K562 (cell line): ENCODE data around the gene ZMYND15. TPM values are rescaled to one million over a fixed set of nuclear protein-coding genes. Genes with fewer than 3 reads are reported as not detected.
"Not testable (repeated sequence)": the region's sequence is repeated elsewhere in the genome, so short reads cannot be mapped to it uniquely, and the experiment has no call there.

ENCODE experiments used
- ATAC-seq: fragments of 200-7000 bp; cut with Tn5 transposase; 3 replicates; pipeline ENCODE4 v1.9.1; 2020; ENCODE audit warnings: moderate library complexity
- BruUV-seq: library from RNA; stranded (reverse); fragments of 400-500 nt; replicated peaks from 2 replicates; lab custom pipeline; 2021; lab: Mats Ljungman, UMichigan
- CTCF ChIA-PET: fragments of 300-600 bp; formaldehyde crosslinking; extraction: SDS; loops from one replicate; lab custom pipeline; 2021; ENCODE audit warnings: low intra/inter-chr PET ratio; lab: Yijun Ruan, JAX
- POLR2A ChIA-PET: fragments of 300-600, 350-650 bp; sonication (Branson Sonifier 250); formaldehyde crosslinking; extraction: SDS; loops from one replicate; lab custom pipeline; 2021; ENCODE audit warnings: antibody characterized with exemption, inconsistent platforms; lab: Yijun Ruan, JAX
- DNase-seq, 4 experiments: peaks; one replicate each; pipeline versions ENCODE4 v3.0.0 to v3.0.0-alpha.2; 2011 to 2018; ENCODE audit warnings: low spot score in 3 of 4, mixed read lengths in 3 of 4; ENCODE audit errors: extremely low read depth in 1 of 4
- FAIRE-seq: peaks from 2 replicates; lab custom pipeline; 2011; peaks lifted over from hg19 to GRCh38; lab: Jason Lieb, UNC
- H2AFZ ChIP-seq: 2 replicates; pipeline ENCODE4 v1.6.0; 2011; ENCODE audit warnings: low read depth, low read length, control low read depth, inconsistent platforms
- H3K27ac ChIP-seq: fragments of 200-600 bp; 3 replicates; pipeline ENCODE4 v1.8.0; 2011; ENCODE audit warnings: low read depth, mild to moderate bottlenecking, control low read depth, inconsistent platforms, low read length, moderate library complexity, mixed read lengths; ENCODE audit errors: extremely low read depth
- H3K27me3 ChIP-seq, 2 experiments: fragments of 300-600 bp in 1 of 2; 2 replicates in 1 of 2; 3 replicates in 1 of 2; pipeline versions ENCODE4 v1.6.0 to v1.8.0; 2011; ENCODE audit warnings: inconsistent platforms in 2 of 2, low read length in 2 of 2, mild to moderate bottlenecking in 1 of 2, mixed read lengths in 1 of 2, moderate library complexity in 1 of 2; ENCODE audit not compliant: control insufficient read depth in 2 of 2, insufficient read depth in 2 of 2
- H3K36me3 ChIP-seq: fragments of 300-600 bp; 3 replicates; pipeline ENCODE4 v1.8.0; 2011; ENCODE audit warnings: mild to moderate bottlenecking, low read length, inconsistent platforms; ENCODE audit not compliant: control insufficient read depth, insufficient read depth
- H3K4me1 ChIP-seq, 2 experiments: fragments of 200-600 bp in 1 of 2; replicated peaks in 1 of 2; 2 replicates in 1 of 2; 3 replicates in 1 of 2; pipeline versions ENCODE4 v1.5.1 to v1.8.0; 2011; ENCODE audit warnings: inconsistent platforms in 2 of 2, low read length in 2 of 2, mild to moderate bottlenecking in 1 of 2, mixed read lengths in 1 of 2, moderate library complexity in 1 of 2; ENCODE audit not compliant: control insufficient read depth in 2 of 2, insufficient read depth in 2 of 2
- H3K4me2 ChIP-seq: 2 replicates; pipeline ENCODE4 v1.6.1; 2011; ENCODE audit warnings: low read length, control low read depth, inconsistent platforms, mixed read lengths; ENCODE audit not compliant: insufficient read depth
- H3K4me3 ChIP-seq: fragments of 200-600 bp; sonication (generic), shearing (Covaris generic); 2 replicates; pipeline ENCODE4 v1.5.1; 2016; ENCODE audit warnings: control low read depth, inconsistent platforms
- H3K79me2 ChIP-seq: fragments of 200-600 bp; 3 replicates; pipeline ENCODE4 v1.8.0; 2011; ENCODE audit warnings: low read length, inconsistent platforms; ENCODE audit not compliant: control insufficient read depth, insufficient read depth
- H3K9ac ChIP-seq, 2 experiments: 2 replicates each; pipeline versions ENCODE4 v1.6.0 to v1.6.1; 2011; ENCODE audit warnings: low read depth in 2 of 2, low read length in 2 of 2, control low read depth in 1 of 2, inconsistent platforms in 1 of 2, mild to moderate bottlenecking in 1 of 2, mixed read lengths in 1 of 2; ENCODE audit not compliant: insufficient read depth in 1 of 2
- H3K9me1 ChIP-seq: one replicate; pipeline ENCODE4 v1.6.0; 2011; ENCODE audit warnings: inconsistent platforms, mild to moderate bottlenecking, low read length, moderate library complexity; ENCODE audit not compliant: control insufficient read depth, insufficient read depth
- H3K9me3 ChIP-seq: replicated peaks from 2 replicates; pipeline ENCODE4 v1.5.1; 2011; ENCODE audit warnings: low read depth, low read length, inconsistent platforms; ENCODE audit not compliant: control insufficient read depth, insufficient read depth
- H4K20me1 ChIP-seq: replicated peaks from 2 replicates; pipeline ENCODE4 v1.6.1; 2011; ENCODE audit warnings: low read length, inconsistent platforms, mixed read lengths; ENCODE audit not compliant: control insufficient read depth, insufficient read depth
- CHD2 ChIP-seq: IDR thresholded peaks from 2 replicates; pipeline ENCODE4 v1.6.1; 2011; ENCODE audit warnings: low read depth, low read length
- PURB ChIP-seq: sonication (generic); formaldehyde crosslinking; IDR thresholded peaks from 2 replicates; pipeline ENCODE4 v1.9.0; 2021; ENCODE audit warnings: low read depth, mild to moderate bottlenecking, missing genetic modification reagents
- WGBS: fragments of 100-300 bp; shearing (Covaris generic); methylation state at CpG from one replicate; pipeline ENCODE4 v1.1.6; 2016; ENCODE audit warnings: low coverage, mixed read lengths; ENCODE audit not compliant: insufficient coverage; ENCODE audit errors: missing lambda C conversion rate; 5-methylcytosine and 5-hydroxymethylcytosine counted together
- in situ Hi-C: fragments of 300-500 bp; cut with MboI; formaldehyde crosslinking; loops from 4 replicates; pipeline ENCODE4 v1.15.0; 2018; ENCODE audit warnings: inconsistent platforms, mixed read lengths
- intact Hi-C: fragments of 100-400 bp; cut with micrococcal nuclease; formaldehyde crosslinking; loops from 2 replicates; pipeline ENCODE4 v1.14.2; 2022
- polyA plus RNA-seq, 8 experiments: library from polyadenylated mRNA; depleted of rRNA in 4 of 8; stranded (reverse) in 5 of 8; unstranded in 3 of 8; fragments of >200 nt; fragmentation: Nextera tagmentation in 2 of 8; fragmentation: Illumina TruSeq in 1 of 8; extraction: Ambion mirVana in 2 of 8; extraction: Trizol in 1 of 8; gene quantifications; 2 replicates each; pipeline versions ENCODE4 v1.2.1 to v1.2.3, GENCODE V29; 2011 to 2014; ENCODE audit warnings: inconsistent platforms in 1 of 8, missing spikeins in 1 of 8
- total RNA-seq, 7 experiments: library from RNA; depleted of rRNA in 6 of 7; stranded (reverse); fragments of >200 nt in 6 of 7; fragmentation: Illumina TruSeq in 2 of 7; extraction: Trizol in 2 of 7; gene quantifications; 2 replicates each; pipeline versions ENCODE4 v1.2.1 to v1.2.3, GENCODE V29; 2011 to 2021; ENCODE audit warnings: low replicate concordance in 1 of 7

ZMYND15 gene
- total and polyA plus RNA-seq, 9 of the 15 experiments (the other 6 are each of a cell fraction or from before 2014, with no cell fraction given) = 0.09 TPM; not detected in 8

- H3K4me3 ChIP-seq, H3K9me1 ChIP-seq, H2AFZ ChIP-seq, ATAC-seq, FAIRE-seq, H3K9me3 ChIP-seq, H4K20me1 ChIP-seq, H3K9ac ChIP-seq, CTCF ChIA-PET, DNase-seq, BruUV-seq, H3K4me2 ChIP-seq, H3K27ac ChIP-seq, in situ Hi-C loops, H3K4me1 ChIP-seq, H3K27me3 ChIP-seq: not testable (repeated sequence)
- POLR2A ChIA-PET = interaction anchor here (1.0 kb wide), 1 partner anchor 13 kb away, joined by 3 read pairs; no protein-coding TSS in a partner anchor
- Histone ChIP-seq H3K79me2 (peaks cover 24% of the 10 kb centered on the region), H3K36me3 (peaks cover 65% of the 10 kb centered on the region; the same call in 2 of the 3 replicates)
- intact Hi-C loops = loop anchor here (10.0 kb wide), 1 partner anchor 65 kb away; no protein-coding TSS in a partner anchor
- WGBS = 85% methylated on average over 7 of the region's 12 CpGs
These were observed 49.8 kb upstream of the ZMYND15 start for GRCh38 chr17:4689872-4690271.

DNA sequence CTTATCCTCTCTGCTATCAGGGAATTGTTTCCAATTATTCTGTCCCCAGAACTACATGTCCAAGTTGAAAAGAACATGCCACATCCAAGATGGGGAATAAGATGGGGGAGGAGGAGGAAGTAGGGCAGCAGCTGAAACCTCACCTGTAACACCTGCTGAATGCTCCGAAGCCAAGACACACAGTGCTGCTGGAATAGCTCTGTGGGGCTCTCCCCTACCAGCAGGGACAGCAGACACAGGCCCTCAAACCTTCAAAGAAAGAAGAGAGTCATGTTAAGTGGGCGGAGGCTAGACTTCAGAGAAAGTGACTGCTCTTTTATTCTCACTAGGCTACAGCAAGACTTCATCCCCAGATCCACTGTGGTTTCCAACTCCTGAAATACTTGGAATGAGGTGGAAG, 48.9 kb upstream of the ZMYND15 start:
- in situ Hi-C loops = no loop called here
- no peak overlapping the region for H3K4me3 ChIP-seq
- no peaks in the 10 kb centered on the region for H4K20me1 ChIP-seq
- CTCF ChIA-PET = no interaction called here
- no peak for FAIRE-seq
- POLR2A ChIA-PET = no interaction called here
- H2AFZ ChIP-seq = no peak overlapping the region
- H3K4me2 ChIP-seq = no peak overlapping the region
- peaks cover 58% of the 10 kb centered on the region; the same call in 2 of the 3 replicates for H3K36me3 ChIP-seq
- DNase-seq = no peak
- no peaks in the 10 kb centered on the region for H3K9me1 ChIP-seq
- no peak for TF ChIP-seq CHD2
- TF ChIP-seq PURB (CRISPR knock-in tag) = no peak
- no peak overlapping the region for H3K27ac ChIP-seq
- ATAC-seq = no peak
- H3K27me3 ChIP-seq = no peaks in the 10 kb centered on the region
- H3K79me2 ChIP-seq = peaks cover 24% of the 10 kb centered on the region
- no TSS peak for BruUV-seq
- WGBS = 100% methylated on average over 1 of the region's 2 CpGs
- intact Hi-C loops = loop anchor here (10.0 kb wide), 1 partner anchor 66 kb away; no protein-coding TSS in a partner anchor
- H3K9ac ChIP-seq = no peak overlapping the region
- no peaks in the 10 kb centered on the region for H3K4me1 ChIP-seq
- no peaks in the 10 kb centered on the region for H3K9me3 ChIP-seq
